K562 (cell line): ENCODE results near the gene OSCP1. TPM values are rescaled to one million over a fixed set of nuclear protein-coding genes. Genes with fewer than 3 reads are reported as not detected.
A peak's percentile ranks its signal among the peaks of the same experiment; 100 is the strongest.

Experiments used
- ARHGAP35 ChIP-seq: fragments of 450-650 bp; IDR thresholded peaks from 2 replicates; pipeline ENCODE4 v1.6.1; 2018; ENCODE audit not compliant: partially characterized antibody
- ASH1L ChIP-seq: fragments of 450-650 bp; IDR thresholded peaks from 2 replicates; pipeline ENCODE4 v1.6.1; 2018; ENCODE audit warnings: borderline replicate concordance, mild to moderate bottlenecking, low read depth; ENCODE audit not compliant: partially characterized antibody
- CAMTA2 ChIP-seq: fragments of 250-450 bp; sonication (Bioruptor Pico); conservative IDR thresholded peaks from 2 replicates; pipeline ENCODE4 v1.5.1; 2022
- DIDO1 ChIP-seq: fragments of 450-650 bp; IDR thresholded peaks from 2 replicates; pipeline ENCODE4 v1.6.1; 2016; ENCODE audit warnings: low read depth, missing biosample characterization, missing genetic modification characterization
- EP300 ChIP-seq: IDR thresholded peaks from 2 replicates; pipeline ENCODE4 v1.6.1; 2012; ENCODE audit warnings: low read length, improper control_type of control experiment
- EP400 ChIP-seq: fragments of 450-650 bp; IDR thresholded peaks from 2 replicates; pipeline ENCODE4 v1.6.1; 2017; ENCODE audit warnings: antibody characterized with exemption, mild to moderate bottlenecking, moderate library complexity
- HDAC8 ChIP-seq: fragments of 450-650 bp; IDR thresholded peaks from 2 replicates; pipeline ENCODE4 v1.6.1; 2016; ENCODE audit warnings: mild to moderate bottlenecking, missing genetic modification characterization, moderate library complexity, missing compliant biosample characterization
- HDGF ChIP-seq: fragments of 450-650 bp; IDR thresholded peaks from 2 replicates; pipeline ENCODE4 v1.6.1; 2016
- MTF1 ChIP-seq: fragments of 250-450 bp; sonication (Bioruptor Pico); IDR thresholded peaks from 2 replicates; pipeline ENCODE4 v1.9.0; 2021; ENCODE audit warnings: moderate library complexity, mild to moderate bottlenecking, inconsistent platforms, borderline replicate concordance
- MXI1 ChIP-seq: IDR thresholded peaks from 2 replicates; pipeline ENCODE4 v1.6.1; 2011; ENCODE audit warnings: low read depth, mild to moderate bottlenecking, improper control_type of control experiment, low read length
- NFXL1 ChIP-seq: fragments of 450-650 bp; formaldehyde crosslinking; IDR thresholded peaks from 2 replicates; pipeline ENCODE4 v1.4.0; 2021; ENCODE audit warnings: mild to moderate bottlenecking
- PHTF2 ChIP-seq: fragments of 250-450 bp; sonication (Bioruptor Pico); IDR thresholded peaks from 2 replicates; pipeline ENCODE4 v1.5.0; 2021; ENCODE audit warnings: mild to moderate bottlenecking
- PML ChIP-seq: IDR thresholded peaks from 2 replicates; pipeline ENCODE4 v1.6.1; 2012; ENCODE audit warnings: low read length, inconsistent platforms
- PURB ChIP-seq: sonication (generic); formaldehyde crosslinking; IDR thresholded peaks from 2 replicates; pipeline ENCODE4 v1.9.0; 2021; ENCODE audit warnings: low read depth, mild to moderate bottlenecking, missing genetic modification reagents
- RBFOX2 ChIP-seq: fragments of 200-400 bp; formaldehyde crosslinking; IDR thresholded peaks from 2 replicates; pipeline ENCODE4 v1.6.1; 2017; ENCODE audit warnings: low read depth, mild to moderate bottlenecking, low read length, moderate library complexity
- RBM25 ChIP-seq: fragments of 200-400 bp; formaldehyde crosslinking; IDR thresholded peaks from 2 replicates; pipeline ENCODE4 v1.6.1; 2018; ENCODE audit warnings: low read length, low read depth, moderate library complexity; ENCODE audit not compliant: severe bottlenecking
- TSC22D4 ChIP-seq: fragments of 450-650 bp; IDR thresholded peaks from 2 replicates; pipeline ENCODE4 v1.6.1; 2016; ENCODE audit warnings: missing genetic modification characterization, missing biosample characterization, control low read depth
- YY1 ChIP-seq, 3 experiments: IDR thresholded peaks; 2 replicates each; pipeline ENCODE4 v1.6.1; 2011; ENCODE audit warnings: low read length in 2 of 3, mild to moderate bottlenecking in 2 of 3, moderate library complexity in 2 of 3, borderline replicate concordance in 1 of 3, control low read depth in 1 of 3, low read depth in 1 of 3; ENCODE audit not compliant: insufficient read depth in 3 of 3, insufficient replicate concordance in 2 of 3, control insufficient read depth in 1 of 3, insufficient read length in 1 of 3; ENCODE audit errors: extremely low read depth in 1 of 3
- ZBTB1 ChIP-seq: sonication (generic); formaldehyde crosslinking; IDR thresholded peaks from 2 replicates; pipeline ENCODE4 v1.8.1; 2023; ENCODE audit warnings: missing genetic modification reagents, low read depth, mild to moderate bottlenecking, borderline replicate concordance
- ZKSCAN8 ChIP-seq: fragments of 200-800 bp; sonication (Bioruptor generic); IDR thresholded peaks from 2 replicates; pipeline ENCODE4 v1.6.1; 2016; ENCODE audit warnings: missing genetic modification characterization, missing compliant biosample characterization
- ZNF253 ChIP-seq: fragments of 250-450 bp; sonication (Bioruptor Pico); conservative IDR thresholded peaks from 2 replicates; pipeline ENCODE4 v1.6.1; 2021; ENCODE audit warnings: mild to moderate bottlenecking
- ZNF77 ChIP-seq: fragments of 250-450 bp; sonication (Bioruptor Pico); IDR thresholded peaks from 2 replicates; pipeline ENCODE4 v1.5.0; 2020
- ZNF778 ChIP-seq: fragments of 450-650 bp; formaldehyde crosslinking; IDR thresholded peaks from 2 replicates; pipeline ENCODE4 v1.4.0; 2020; ENCODE audit warnings: mild to moderate bottlenecking, moderate library complexity
- polyA plus RNA-seq, 8 experiments: library from polyadenylated mRNA; depleted of rRNA in 4 of 8; stranded (reverse) in 5 of 8; unstranded in 3 of 8; fragments of >200 nt; fragmentation: Nextera tagmentation in 2 of 8; fragmentation: Illumina TruSeq in 1 of 8; extraction: Ambion mirVana in 2 of 8; extraction: Trizol in 1 of 8; gene quantifications; 2 replicates each; pipeline versions ENCODE4 v1.2.1 to v1.2.3, GENCODE V29; 2011 to 2014; ENCODE audit warnings: inconsistent platforms in 1 of 8, missing spikeins in 1 of 8
- total RNA-seq, 7 experiments: library from RNA; depleted of rRNA in 6 of 7; stranded (reverse); fragments of >200 nt in 6 of 7; fragmentation: Illumina TruSeq in 2 of 7; extraction: Trizol in 2 of 7; gene quantifications; 2 replicates each; pipeline versions ENCODE4 v1.2.1 to v1.2.3, GENCODE V29; 2011 to 2021; ENCODE audit warnings: low replicate concordance in 1 of 7
- TF ChIP-seq, protein P1 (sequence below): sonication (generic); formaldehyde crosslinking; IDR thresholded peaks from 2 replicates; pipeline ENCODE4 v1.8.1; 2023; ENCODE audit warnings: mild to moderate bottlenecking, missing genetic modification reagents
- TF ChIP-seq, protein P2 (sequence below): fragments of 250-450 bp; sonication (Bioruptor Pico); IDR thresholded peaks from 2 replicates; pipeline ENCODE4 v1.5.0; 2021; ENCODE audit warnings: mild to moderate bottlenecking, borderline replicate concordance

The OSCP1 gene
- total and polyA plus RNA-seq, 9 of the 15 experiments (the other 6 are each of a cell fraction or from before 2014, with no cell fraction given): 0.15 to 0.40 (median 0.33) TPM; not detected in 5

DNA sequence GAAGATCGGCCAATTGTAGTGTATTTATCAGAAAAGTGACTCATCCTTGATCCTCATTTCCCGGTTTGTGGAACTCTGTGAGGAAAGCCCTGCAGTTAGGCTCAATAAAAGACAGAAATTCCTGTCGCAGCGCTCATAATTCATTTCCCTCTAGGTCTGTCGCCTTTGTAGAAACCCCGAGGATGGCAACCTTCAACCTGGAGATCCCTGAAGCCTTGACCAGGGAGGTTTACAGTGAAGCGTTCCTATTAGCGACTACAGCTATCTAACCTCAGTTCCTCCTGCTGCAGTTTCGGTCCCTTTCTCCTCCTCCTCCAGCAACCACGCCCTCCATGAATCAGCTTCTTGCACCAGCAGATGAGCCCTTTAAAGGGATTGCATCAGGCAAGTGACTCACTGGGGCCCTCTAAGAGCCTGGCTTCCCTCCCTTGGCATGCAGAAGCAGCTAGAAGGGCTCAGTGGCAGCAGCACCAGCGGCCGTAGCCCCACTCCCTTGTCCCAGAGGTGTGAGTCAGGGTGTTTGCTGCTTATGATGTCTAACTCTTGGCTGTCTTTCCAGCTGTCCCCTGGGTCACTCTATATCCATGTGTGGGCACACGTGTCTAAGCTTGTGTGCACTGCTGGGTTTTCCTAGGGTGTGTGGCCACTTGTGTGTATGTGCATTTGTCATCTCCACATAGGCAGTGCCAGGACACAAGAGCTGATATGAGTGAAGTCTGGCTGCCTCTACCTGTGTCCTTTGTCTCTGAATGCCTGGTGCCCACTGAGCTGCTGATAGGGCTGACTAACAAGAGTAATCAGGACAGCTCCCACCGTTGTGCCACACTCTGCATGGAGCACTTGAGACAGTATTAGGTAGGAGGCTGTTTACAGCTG lies 63.7 kb downstream of the OSCP1 start (continued):
- peak; percentile 56; the same call in 1 of the 2 replicates for TF ChIP-seq DIDO1 (tag)
- TF ChIP-seq RBM25: no peak
- peak; percentile 89 for TF ChIP-seq HDAC8 (tag)
- peak; percentile 98 for TF ChIP-seq EP300
- no peak for TF ChIP-seq TSC22D4 (tag)
- TF ChIP-seq, protein P1, sequence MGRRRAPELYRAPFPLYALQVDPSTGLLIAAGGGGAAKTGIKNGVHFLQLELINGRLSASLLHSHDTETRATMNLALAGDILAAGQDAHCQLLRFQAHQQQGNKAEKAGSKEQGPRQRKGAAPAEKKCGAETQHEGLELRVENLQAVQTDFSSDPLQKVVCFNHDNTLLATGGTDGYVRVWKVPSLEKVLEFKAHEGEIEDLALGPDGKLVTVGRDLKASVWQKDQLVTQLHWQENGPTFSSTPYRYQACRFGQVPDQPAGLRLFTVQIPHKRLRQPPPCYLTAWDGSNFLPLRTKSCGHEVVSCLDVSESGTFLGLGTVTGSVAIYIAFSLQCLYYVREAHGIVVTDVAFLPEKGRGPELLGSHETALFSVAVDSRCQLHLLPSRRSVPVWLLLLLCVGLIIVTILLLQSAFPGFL: no peak
- peak; percentile 81 for TF ChIP-seq PML
- peak; percentile 76; the same call in 1 of the 2 replicates for TF ChIP-seq PHTF2 (CRISPR knock-in tag)
- no peak for TF ChIP-seq HDGF
- TF ChIP-seq EP400: peak; percentile 100
- TF ChIP-seq PURB: no peak
- no peak for TF ChIP-seq ZNF778 (CRISPR knock-in tag)
- peak; percentile 81 for TF ChIP-seq ZKSCAN8
- peak; percentile 97 for TF ChIP-seq RBFOX2
- TF ChIP-seq MTF1: peak; percentile 62
- TF ChIP-seq ASH1L: no peak
- TF ChIP-seq, protein P2, sequence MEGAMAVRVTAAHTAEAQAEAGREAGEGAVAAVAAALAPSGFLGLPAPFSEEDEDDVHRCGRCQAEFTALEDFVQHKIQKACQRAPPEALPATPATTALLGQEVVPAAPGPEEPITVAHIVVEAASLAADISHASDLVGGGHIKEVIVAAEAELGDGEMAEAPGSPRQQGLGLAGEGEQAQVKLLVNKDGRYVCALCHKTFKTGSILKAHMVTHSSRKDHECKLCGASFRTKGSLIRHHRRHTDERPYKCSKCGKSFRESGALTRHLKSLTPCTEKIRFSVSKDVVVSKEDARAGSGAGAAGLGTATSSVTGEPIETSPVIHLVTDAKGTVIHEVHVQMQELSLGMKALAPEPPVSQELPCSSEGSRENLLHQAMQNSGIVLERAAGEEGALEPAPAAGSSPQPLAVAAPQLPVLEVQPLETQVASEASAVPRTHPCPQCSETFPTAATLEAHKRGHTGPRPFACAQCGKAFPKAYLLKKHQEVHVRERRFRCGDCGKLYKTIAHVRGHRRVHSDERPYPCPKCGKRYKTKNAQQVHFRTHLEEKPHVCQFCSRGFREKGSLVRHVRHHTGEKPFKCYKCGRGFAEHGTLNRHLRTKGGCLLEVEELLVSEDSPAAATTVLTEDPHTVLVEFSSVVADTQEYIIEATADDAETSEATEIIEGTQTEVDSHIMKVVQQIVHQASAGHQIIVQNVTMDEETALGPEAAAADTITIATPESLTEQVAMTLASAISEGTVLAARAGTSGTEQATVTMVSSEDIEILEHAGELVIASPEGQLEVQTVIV: no peak
- no peak for TF ChIP-seq ZNF77 (CRISPR knock-in tag)
- TF ChIP-seq ZBTB1: no peak
- TF ChIP-seq CAMTA2: no peak
- TF ChIP-seq YY1 (IDR thresholded peaks at IDR 0.05; ENCODE audit: borderline replicate concordance in 1 of 3, control insufficient read depth in 1 of 3, extremely low read depth in 1 of 3, insufficient read depth in 3 of 3, insufficient read length in 1 of 3, insufficient replicate concordance in 2 of 3, low read depth in 1 of 3, low read length in 2 of 3): peak in 2 of 3 experiments; percentile 52 to 86
- no peak for TF ChIP-seq ARHGAP35
- TF ChIP-seq NFXL1 (CRISPR knock-in tag): 0 out of 2 replicates have a peak, but pooled peaks have one; percentile 48
- TF ChIP-seq MXI1: no peak
- no peak for TF ChIP-seq ZNF253 (CRISPR knock-in tag)
